Ascending aorta (tissue), 2 donors: ENCODE results near the gene RPS6KA6. TPM values are rescaled to one million over a fixed set of nuclear protein-coding genes. Genes with fewer than 3 reads are reported as not detected.

Experiments
- DNase-seq, 2 donors: peaks; one replicate each; pipeline ENCODE4 v3.0.0-alpha.2; 2019; ENCODE audit warnings: low spot score in 2 of 2
- H3K27ac ChIP-seq, 2 donors: fragments of 200-600 bp; sonication (generic); one replicate each; pipeline ENCODE4 v1.5.1; 2016 to 2017; ENCODE audit warnings: mild to moderate bottlenecking in 1 of 2
- H3K27me3 ChIP-seq: fragments of 200-600 bp; sonication (generic); one replicate; pipeline ENCODE4 v1.5.1; 2017
- H3K36me3 ChIP-seq, 2 donors: fragments of 200-600 bp; sonication (generic); one replicate each; pipeline ENCODE4 v1.5.1; 2016
- H3K4me1 ChIP-seq, 2 donors: fragments of 200-600 bp; sonication (generic); one replicate each; pipeline ENCODE4 v1.5.1; 2016 to 2017; ENCODE audit warnings: mild to moderate bottlenecking in 1 of 2
- H3K4me3 ChIP-seq, 2 donors: fragments of 200-600 bp; sonication (generic); one replicate each; pipeline ENCODE4 v1.5.1; 2016 to 2017; ENCODE audit warnings: mild to moderate bottlenecking in 1 of 2
- H3K9me3 ChIP-seq, 2 donors: fragments of 200-600 bp; sonication (generic); one replicate each; pipeline ENCODE4 v1.5.1; 2016
- intact Hi-C: fragments of 100-400 bp; cut with DNase I; formaldehyde crosslinking; loops from one replicate; pipeline ENCODE4 v1.15.1; 2023
- total RNA-seq: library from RNA; depleted of rRNA; stranded (reverse); fragments of >200 nt; gene quantifications from one replicate; pipeline ENCODE4 v1.1.0, GENCODE V29; 2016
- TF ChIP-seq, protein P1 (sequence below), 3 experiments: fragments of 200-600 bp in 2 of 3; fragments of 450-650 bp in 1 of 3; sonication (generic) in 2 of 3; IDR thresholded peaks; one replicate each; pipeline ENCODE4 v1.5.1; 2016 to 2019; ENCODE audit warnings: antibody characterized with exemption in 3 of 3, mild to moderate bottlenecking in 1 of 3, moderate library complexity in 1 of 3

RPS6KA6 gene
- total RNA-seq, 1 donor from 2014 or later, result 4.5 TPM

DNA sequence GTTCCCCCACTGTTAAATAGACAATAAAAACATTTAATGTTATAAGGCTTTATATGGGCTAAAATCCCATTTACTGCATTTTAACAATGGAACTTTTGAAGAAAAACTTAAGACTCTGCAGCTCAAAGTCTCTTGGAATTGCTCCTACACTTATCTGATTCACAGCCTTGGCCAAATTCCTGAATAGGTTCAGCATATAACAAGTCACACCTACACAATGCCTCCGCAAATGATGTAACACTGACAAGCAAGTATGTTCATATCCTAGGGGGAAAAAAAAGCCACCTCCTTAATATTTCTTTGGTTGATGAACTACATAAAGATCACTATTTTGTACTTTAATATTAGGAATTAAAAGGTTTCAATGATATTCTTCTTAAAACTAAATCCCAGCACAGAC is 34.5 kb downstream of the RPS6KA6 start:
- H3K9me3 ChIP-seq, result no peaks in the 10 kb centered on the region
- no peaks in the 10 kb centered on the region for H3K27me3 ChIP-seq
- H3K4me3 ChIP-seq, result no peak overlapping the region
- no peak for DNase-seq
- intact Hi-C loops, result no loop called here
- H3K36me3 ChIP-seq, result peaks cover 0 to 4% of the 10 kb centered on the region in 2 donors
- TF ChIP-seq, protein P1, sequence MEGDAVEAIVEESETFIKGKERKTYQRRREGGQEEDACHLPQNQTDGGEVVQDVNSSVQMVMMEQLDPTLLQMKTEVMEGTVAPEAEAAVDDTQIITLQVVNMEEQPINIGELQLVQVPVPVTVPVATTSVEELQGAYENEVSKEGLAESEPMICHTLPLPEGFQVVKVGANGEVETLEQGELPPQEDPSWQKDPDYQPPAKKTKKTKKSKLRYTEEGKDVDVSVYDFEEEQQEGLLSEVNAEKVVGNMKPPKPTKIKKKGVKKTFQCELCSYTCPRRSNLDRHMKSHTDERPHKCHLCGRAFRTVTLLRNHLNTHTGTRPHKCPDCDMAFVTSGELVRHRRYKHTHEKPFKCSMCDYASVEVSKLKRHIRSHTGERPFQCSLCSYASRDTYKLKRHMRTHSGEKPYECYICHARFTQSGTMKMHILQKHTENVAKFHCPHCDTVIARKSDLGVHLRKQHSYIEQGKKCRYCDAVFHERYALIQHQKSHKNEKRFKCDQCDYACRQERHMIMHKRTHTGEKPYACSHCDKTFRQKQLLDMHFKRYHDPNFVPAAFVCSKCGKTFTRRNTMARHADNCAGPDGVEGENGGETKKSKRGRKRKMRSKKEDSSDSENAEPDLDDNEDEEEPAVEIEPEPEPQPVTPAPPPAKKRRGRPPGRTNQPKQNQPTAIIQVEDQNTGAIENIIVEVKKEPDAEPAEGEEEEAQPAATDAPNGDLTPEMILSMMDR (IDR thresholded peaks at IDR 0.05), result no peak
- no peaks in the 10 kb centered on the region for H3K4me1 ChIP-seq
- no peak overlapping the region for H3K27ac ChIP-seq

DNA sequence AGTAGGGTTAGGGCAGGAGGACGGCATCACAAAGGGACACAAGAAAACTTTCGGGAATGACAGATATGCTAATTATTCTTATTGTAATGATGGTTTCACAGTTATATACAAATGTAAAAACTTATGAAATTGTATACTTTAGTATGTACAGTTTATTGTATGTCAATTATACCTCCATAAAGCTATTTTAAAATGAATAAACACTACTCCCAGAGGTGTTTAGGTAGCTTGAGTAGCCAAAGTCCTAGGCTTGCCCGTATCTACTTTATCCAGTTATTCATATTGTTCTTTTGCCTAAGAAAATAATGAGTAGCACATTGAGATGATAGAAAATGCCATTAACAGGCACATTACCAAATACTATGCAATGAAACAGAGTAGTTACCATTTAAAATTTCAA is 43.0 kb downstream of the RPS6KA6 start:
- DNase-seq, result no peak
- H3K36me3 ChIP-seq, result peaks cover 0 to 4% of the 10 kb centered on the region in 2 donors
- TF ChIP-seq, protein P1 (IDR thresholded peaks at IDR 0.05), result no peak
- no peak overlapping the region for H3K4me3 ChIP-seq
- no peak overlapping the region for H3K27ac ChIP-seq
- no peaks in the 10 kb centered on the region for H3K27me3 ChIP-seq
- intact Hi-C loops, result no loop called here
- H3K9me3 ChIP-seq, result no peaks in the 10 kb centered on the region
- no peaks in the 10 kb centered on the region for H3K4me1 ChIP-seq

DNA sequence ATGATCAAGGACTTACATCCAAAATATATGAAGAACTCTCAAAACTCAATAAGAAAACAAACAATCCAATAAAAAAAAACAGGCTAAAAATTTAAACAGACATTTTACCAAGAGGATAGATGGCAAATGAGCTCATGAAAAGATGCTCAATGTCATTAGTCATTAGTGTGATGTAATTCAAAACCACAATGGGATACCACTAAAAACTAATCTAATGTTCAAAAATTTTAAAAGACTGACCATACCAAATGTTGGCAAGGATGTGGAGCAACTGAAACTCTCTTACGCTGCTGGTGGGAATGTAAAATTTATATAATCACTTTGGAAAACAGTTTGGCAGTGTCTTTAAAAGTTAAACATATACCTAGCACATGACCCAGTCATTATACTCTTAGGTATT is 43.7 kb downstream of the RPS6KA6 start:
- no peak for DNase-seq
- Histone ChIP-seq H3K36me3 (peaks cover 0 to 4% of the 10 kb centered on the region in 2 donors), H3K4me1 (no peaks in the 10 kb centered on the region), H3K27me3 (no peaks in the 10 kb centered on the region), H3K9me3 (no peaks in the 10 kb centered on the region), H3K4me3 (no peak overlapping the region), H3K27ac (no peak overlapping the region)
- intact Hi-C loops, result no loop called here
- TF ChIP-seq, protein P1 (IDR thresholded peaks at IDR 0.05), result no peak

DNA sequence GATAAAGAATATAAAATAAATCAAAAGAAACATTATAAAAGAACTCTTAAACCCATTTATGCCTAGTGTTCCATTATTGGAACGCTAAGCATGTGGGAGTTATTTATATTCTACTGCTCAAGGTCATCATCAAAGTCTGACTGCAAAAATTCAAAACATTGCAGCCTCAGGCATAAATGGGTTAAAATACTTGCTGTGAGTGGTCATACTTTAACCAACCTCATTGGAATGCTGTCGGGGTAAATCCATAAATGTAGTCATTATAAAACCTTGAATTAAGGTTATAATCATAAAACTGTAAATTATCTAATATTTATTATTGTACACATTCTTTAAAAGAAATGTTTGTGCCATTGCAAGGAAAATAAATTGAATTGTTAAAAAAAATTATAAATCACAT is 55.0 kb downstream of the RPS6KA6 start:
- H3K27ac ChIP-seq, result no peak overlapping the region
- H3K4me1 ChIP-seq, result no peaks in the 10 kb centered on the region
- H3K36me3 ChIP-seq, result no peaks in the 10 kb centered on the region
- H3K9me3 ChIP-seq, result no peaks in the 10 kb centered on the region
- H3K27me3 ChIP-seq, result no peaks in the 10 kb centered on the region
- TF ChIP-seq, protein P1 (IDR thresholded peaks at IDR 0.05), result no peak
- intact Hi-C loops, result no loop called here
- no peak for DNase-seq
- H3K4me3 ChIP-seq, result no peak overlapping the region

DNA sequence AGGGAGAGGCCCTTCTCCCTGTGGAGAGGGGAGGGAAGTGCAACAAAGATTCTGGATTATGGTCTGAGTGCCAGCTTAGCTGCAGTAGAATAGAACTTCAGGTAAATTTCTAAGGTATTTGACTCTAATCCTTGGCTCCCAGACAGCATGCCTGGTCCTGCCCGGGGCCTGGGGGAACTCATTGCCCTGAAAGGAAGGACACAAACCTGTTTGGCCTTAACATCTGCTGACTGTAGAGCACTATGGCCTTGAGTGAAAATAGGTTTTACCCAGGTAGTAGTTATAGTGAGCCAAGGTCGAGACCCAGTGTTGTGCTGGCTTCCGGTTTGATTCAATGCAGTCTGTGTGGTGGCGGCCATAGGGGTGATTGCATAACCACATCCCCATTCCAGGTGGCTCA is 64.4 kb downstream of the RPS6KA6 start:
- no peaks in the 10 kb centered on the region for H3K4me1 ChIP-seq
- H3K36me3 ChIP-seq, result no peaks in the 10 kb centered on the region
- H3K27ac ChIP-seq, result no peak overlapping the region
- H3K27me3 ChIP-seq, result no peaks in the 10 kb centered on the region
- DNase-seq, result no peak
- no peak overlapping the region for H3K4me3 ChIP-seq
- intact Hi-C loops, result no loop called here
- no peaks in the 10 kb centered on the region for H3K9me3 ChIP-seq
- TF ChIP-seq, protein P1 (IDR thresholded peaks at IDR 0.05), result no peak

DNA sequence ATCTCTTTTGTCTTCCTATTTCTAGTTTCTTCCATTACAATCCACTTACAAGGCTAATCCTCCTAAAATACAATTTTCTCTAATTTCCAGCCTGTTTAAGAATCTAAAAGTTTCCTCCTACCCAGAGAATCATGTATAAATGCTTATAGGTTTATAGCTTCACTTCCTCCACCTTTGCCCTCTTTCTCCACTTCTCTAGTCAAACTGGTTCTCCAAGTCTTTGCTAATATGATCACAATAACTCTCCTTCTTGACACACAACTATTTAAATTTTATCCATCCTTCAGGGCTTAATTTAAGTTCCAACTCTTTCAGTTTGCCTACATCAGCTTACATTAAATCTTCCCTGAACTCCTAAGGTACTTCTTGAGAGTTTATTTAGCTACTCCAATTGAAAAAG is 69.2 kb downstream of the RPS6KA6 start:
- no peak for DNase-seq
- Histone ChIP-seq H3K4me1 (no peaks in the 10 kb centered on the region), H3K36me3 (peaks cover 0 to 5% of the 10 kb centered on the region in 2 donors), H3K9me3 (peaks cover 0 to 3% of the 10 kb centered on the region in 2 donors), H3K27me3 (no peaks in the 10 kb centered on the region), H3K27ac (no peak overlapping the region), H3K4me3 (no peak overlapping the region)
- intact Hi-C loops, result no loop called here
- TF ChIP-seq, protein P1 (IDR thresholded peaks at IDR 0.05), result no peak
